KMS-11 (cell line): ENCODE results near the gene LMX1A.

Source experiments
- H2AFZ ChIP-seq: fragments of 200-600 bp; sonication (generic); 2 replicates; pipeline ENCODE4 v1.6.1; 2016; ENCODE audit warnings: antibody characterized with exemption, mixed run types, low read depth
- H3K27ac ChIP-seq: fragments of 200-600 bp; sonication (generic); 2 replicates; pipeline ENCODE4 v1.6.1; 2016; ENCODE audit warnings: mild to moderate bottlenecking, mixed run types
- H3K27me3 ChIP-seq: fragments of 200-600 bp; sonication (generic); 2 replicates; pipeline ENCODE4 v1.6.1; 2017; ENCODE audit warnings: mild to moderate bottlenecking, low read depth, mixed run types, moderate library complexity; ENCODE audit not compliant: insufficient read depth
- H3K36me3 ChIP-seq: fragments of 200-600 bp; sonication (generic); 2 replicates; pipeline ENCODE4 v1.6.1; 2017; ENCODE audit warnings: mild to moderate bottlenecking, mixed run types; ENCODE audit not compliant: insufficient read depth
- H3K4me1 ChIP-seq: fragments of 200-600 bp; sonication (generic); 2 replicates; pipeline ENCODE4 v1.6.1; 2016; ENCODE audit warnings: mild to moderate bottlenecking, low read depth, mixed run types; ENCODE audit not compliant: poor library complexity, severe bottlenecking
- H3K4me2 ChIP-seq: fragments of 200-600 bp; sonication (generic); 2 replicates; pipeline ENCODE4 v1.7.0; 2016; ENCODE audit warnings: mild to moderate bottlenecking, mixed run types
- H3K4me3 ChIP-seq: fragments of 200-600 bp; sonication (generic); IDR thresholded peaks from 2 replicates; pipeline ENCODE4 v1.6.1; 2017; ENCODE audit warnings: low read depth, low read length, mixed read lengths; ENCODE audit not compliant: insufficient read depth
- H3K79me2 ChIP-seq: fragments of 200-600 bp; sonication (generic); 2 replicates; pipeline ENCODE4 v1.6.1; 2016; ENCODE audit warnings: low read depth, mixed run types; ENCODE audit not compliant: insufficient read depth
- H3K9ac ChIP-seq: fragments of 200-600 bp; sonication (generic); 2 replicates; pipeline ENCODE4 v1.6.1; 2016; ENCODE audit warnings: mild to moderate bottlenecking, mixed run types
- H4K20me1 ChIP-seq: fragments of 200-600 bp; sonication (generic); 2 replicates; pipeline ENCODE4 v1.6.1; 2016; ENCODE audit warnings: mild to moderate bottlenecking, mixed run types; ENCODE audit not compliant: insufficient read depth
- TF ChIP-seq, protein P1 (sequence below): fragments of 200-600 bp; sonication (generic); conservative IDR thresholded peaks from 2 replicates; pipeline ENCODE4 v1.6.1; 2017; ENCODE audit warnings: low read depth, mild to moderate bottlenecking, antibody characterized with exemption, low read length, moderate library complexity, mixed read lengths

LMX1A gene

DNA sequence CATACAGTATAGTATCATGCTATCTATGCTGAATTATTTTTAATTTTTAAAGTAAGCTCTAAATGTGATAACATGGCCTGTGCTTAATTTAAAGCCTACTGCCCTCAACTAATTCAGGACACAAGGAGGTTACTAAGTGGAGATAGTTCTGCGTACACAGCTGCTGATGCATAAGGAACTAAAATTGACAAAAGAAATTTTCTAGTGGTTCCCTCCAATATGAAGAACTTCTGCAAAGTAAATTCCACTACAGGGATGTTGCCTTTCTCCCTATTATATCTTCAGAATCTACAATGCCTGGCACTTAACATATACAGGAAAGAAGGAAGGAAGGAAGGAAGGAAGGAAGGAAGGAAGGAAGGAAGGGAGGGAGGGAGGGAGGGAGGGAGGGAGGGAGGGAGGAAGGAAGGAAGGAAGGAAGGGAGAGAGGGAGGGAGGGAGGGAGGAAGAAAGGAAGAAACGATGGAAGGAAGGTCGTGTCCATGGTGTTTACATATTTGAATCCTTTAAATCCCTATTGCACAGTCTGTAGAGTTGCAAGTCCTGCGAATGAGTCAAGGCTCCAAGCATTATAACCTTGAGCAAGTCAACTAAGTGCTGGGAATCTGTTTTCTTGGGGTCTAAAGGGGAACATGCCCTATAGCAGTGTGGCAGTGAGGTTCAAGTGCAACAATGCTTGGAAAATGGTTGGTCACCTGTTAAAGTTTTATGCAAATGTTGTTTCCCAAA lies 171.2 kb downstream of the LMX1A start:
- TF ChIP-seq, protein P1, sequence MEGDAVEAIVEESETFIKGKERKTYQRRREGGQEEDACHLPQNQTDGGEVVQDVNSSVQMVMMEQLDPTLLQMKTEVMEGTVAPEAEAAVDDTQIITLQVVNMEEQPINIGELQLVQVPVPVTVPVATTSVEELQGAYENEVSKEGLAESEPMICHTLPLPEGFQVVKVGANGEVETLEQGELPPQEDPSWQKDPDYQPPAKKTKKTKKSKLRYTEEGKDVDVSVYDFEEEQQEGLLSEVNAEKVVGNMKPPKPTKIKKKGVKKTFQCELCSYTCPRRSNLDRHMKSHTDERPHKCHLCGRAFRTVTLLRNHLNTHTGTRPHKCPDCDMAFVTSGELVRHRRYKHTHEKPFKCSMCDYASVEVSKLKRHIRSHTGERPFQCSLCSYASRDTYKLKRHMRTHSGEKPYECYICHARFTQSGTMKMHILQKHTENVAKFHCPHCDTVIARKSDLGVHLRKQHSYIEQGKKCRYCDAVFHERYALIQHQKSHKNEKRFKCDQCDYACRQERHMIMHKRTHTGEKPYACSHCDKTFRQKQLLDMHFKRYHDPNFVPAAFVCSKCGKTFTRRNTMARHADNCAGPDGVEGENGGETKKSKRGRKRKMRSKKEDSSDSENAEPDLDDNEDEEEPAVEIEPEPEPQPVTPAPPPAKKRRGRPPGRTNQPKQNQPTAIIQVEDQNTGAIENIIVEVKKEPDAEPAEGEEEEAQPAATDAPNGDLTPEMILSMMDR: no peak

DNA sequence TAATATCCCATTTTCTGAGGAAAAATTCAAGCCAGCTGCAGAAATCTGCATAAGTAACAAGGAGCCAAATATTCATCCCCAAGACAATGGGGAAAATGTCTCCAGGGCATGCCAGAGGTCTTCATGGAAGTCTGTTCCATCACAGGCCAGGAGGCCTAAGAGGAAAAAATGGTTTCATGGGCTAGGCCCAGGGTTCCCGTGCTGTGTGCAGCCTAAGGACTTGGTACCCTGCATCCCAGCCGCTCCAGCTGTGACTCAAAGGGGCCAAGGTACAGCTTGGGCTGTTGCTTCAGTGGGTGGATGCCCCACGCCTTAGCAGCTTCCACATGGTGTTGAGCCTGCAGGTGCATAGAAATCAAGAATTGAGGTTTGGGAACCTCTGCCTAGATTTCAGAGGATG lies 173.5 kb downstream of the LMX1A start:
- TF ChIP-seq, protein P1: no peak
- H3K27ac ChIP-seq: no peak overlapping the region

More for the DNA sequence above, 171.2 kb downstream of the LMX1A start:
- no peak overlapping the region for H3K4me3 ChIP-seq
- H3K79me2 ChIP-seq: no peaks in the 10 kb centered on the region
- H3K36me3 ChIP-seq: no peaks in the 10 kb centered on the region
- no peak overlapping the region for H3K4me2 ChIP-seq
- H3K27ac ChIP-seq: no peak overlapping the region
- H4K20me1 ChIP-seq: no peaks in the 10 kb centered on the region
- H3K27me3 ChIP-seq: no peaks in the 10 kb centered on the region
- no peak overlapping the region for H2AFZ ChIP-seq
- no peaks in the 10 kb centered on the region for H3K4me1 ChIP-seq
- H3K9ac ChIP-seq: no peak overlapping the region

DNA sequence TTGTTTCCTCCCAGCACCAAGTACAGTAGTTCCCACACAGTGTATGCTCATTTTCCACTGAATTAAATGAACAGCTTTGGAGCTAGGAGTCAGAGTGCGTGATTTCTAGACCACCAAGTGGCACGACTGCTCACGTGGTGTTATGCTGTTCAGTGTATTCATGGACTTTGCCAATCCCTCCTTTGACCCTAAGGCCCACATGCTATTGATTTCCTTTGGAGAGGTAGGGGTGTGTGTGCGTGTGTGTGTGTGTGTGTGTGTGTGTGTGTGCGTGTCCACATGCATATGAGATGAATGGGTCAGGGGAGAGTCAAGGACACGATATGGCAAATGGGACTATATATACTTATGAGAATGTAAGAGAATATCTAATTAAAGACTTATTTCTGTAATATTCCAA lies 177.2 kb downstream of the LMX1A start:
- H3K36me3 ChIP-seq: no peaks in the 10 kb centered on the region
- H3K4me3 ChIP-seq: no peak overlapping the region
- no peaks in the 10 kb centered on the region for H4K20me1 ChIP-seq
- no peaks in the 10 kb centered on the region for H3K4me1 ChIP-seq
- H3K27me3 ChIP-seq: no peaks in the 10 kb centered on the region
- no peak overlapping the region for H3K27ac ChIP-seq
- no peaks in the 10 kb centered on the region for H3K79me2 ChIP-seq
- H2AFZ ChIP-seq: no peak overlapping the region
- H3K9ac ChIP-seq: no peak overlapping the region
- H3K4me2 ChIP-seq: no peak overlapping the region
- TF ChIP-seq, protein P1: no peak

More for the DNA sequence above, 173.5 kb downstream of the LMX1A start:
- Histone ChIP-seq H3K4me3 (no peak overlapping the region), H3K4me2 (no peak overlapping the region), H4K20me1 (no peaks in the 10 kb centered on the region), H2AFZ (no peak overlapping the region), H3K79me2 (no peaks in the 10 kb centered on the region), H3K4me1 (no peaks in the 10 kb centered on the region), H3K36me3 (no peaks in the 10 kb centered on the region), H3K9ac (no peak overlapping the region), H3K27me3 (no peaks in the 10 kb centered on the region)

DNA sequence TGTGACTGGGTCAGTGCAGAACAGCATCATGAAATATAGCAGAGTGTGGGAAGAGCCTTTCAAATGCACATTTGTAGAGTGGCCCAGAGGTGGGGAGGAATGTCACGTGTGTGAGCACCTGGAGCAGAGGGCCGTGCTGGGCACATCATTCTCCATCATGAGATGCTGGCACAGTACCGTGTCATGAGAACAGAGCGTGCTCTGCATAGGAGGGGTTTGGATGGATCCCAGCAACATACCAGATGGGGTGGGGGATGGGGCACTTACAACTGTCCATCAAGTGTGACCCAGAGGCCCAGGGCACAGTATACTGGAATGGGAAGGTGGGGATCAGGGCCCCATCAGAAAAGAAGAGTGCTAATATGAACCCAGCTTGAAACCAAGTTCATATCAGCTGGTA lies 182.0 kb downstream of the LMX1A start:
- Histone ChIP-seq H3K27ac (no peak overlapping the region), H3K4me3 (no peak overlapping the region), H3K4me2 (no peak overlapping the region), H4K20me1 (no peaks in the 10 kb centered on the region), H3K79me2 (no peaks in the 10 kb centered on the region), H2AFZ (no peak overlapping the region), H3K4me1 (no peaks in the 10 kb centered on the region), H3K36me3 (no peaks in the 10 kb centered on the region), H3K9ac (no peak overlapping the region), H3K27me3 (no peaks in the 10 kb centered on the region)
- TF ChIP-seq, protein P1: no peak
